ENCODE results near the gene KIAA1614. TPM values are rescaled to one million over a fixed set of nuclear protein-coding genes. Genes with fewer than 3 reads are reported as not detected.

Gene KIAA1614
- total RNA-seq, 2 donors from 2014 or later = 9.1 to 11.0 TPM

DNA sequence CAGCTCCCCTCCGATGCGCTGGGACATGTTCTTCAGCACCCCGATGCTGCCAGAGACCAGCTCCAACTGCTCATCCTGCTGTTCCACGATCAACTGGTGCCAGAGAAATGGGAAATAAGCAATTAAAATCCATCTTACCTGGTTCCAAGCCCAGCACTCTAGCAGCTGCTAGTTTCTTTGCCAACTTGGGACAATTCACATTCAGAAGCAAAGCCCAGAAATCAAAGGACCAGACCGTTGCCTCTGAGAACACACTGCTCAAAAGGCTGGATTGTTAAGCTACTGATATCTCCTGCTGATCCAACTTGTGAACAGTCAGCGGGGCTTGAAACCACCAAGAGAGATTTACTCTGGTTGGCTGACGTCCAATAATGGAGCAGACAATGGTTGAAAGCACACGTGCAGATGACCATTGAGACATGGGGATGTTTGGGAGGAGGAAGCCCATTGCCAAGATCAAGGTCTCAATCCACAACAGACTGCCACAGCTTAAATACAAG, 75.6 kb downstream of the KIAA1614 start:
- H3K36me3 ChIP-seq = peaks cover 59% of the 10 kb centered on the region
- no peak for DNase-seq (ENCODE audit: low spot score)
- H3K4me1 ChIP-seq = no peaks in the 10 kb centered on the region
- no peak overlapping the region for H3K27ac ChIP-seq
- TF ChIP-seq, protein P1, sequence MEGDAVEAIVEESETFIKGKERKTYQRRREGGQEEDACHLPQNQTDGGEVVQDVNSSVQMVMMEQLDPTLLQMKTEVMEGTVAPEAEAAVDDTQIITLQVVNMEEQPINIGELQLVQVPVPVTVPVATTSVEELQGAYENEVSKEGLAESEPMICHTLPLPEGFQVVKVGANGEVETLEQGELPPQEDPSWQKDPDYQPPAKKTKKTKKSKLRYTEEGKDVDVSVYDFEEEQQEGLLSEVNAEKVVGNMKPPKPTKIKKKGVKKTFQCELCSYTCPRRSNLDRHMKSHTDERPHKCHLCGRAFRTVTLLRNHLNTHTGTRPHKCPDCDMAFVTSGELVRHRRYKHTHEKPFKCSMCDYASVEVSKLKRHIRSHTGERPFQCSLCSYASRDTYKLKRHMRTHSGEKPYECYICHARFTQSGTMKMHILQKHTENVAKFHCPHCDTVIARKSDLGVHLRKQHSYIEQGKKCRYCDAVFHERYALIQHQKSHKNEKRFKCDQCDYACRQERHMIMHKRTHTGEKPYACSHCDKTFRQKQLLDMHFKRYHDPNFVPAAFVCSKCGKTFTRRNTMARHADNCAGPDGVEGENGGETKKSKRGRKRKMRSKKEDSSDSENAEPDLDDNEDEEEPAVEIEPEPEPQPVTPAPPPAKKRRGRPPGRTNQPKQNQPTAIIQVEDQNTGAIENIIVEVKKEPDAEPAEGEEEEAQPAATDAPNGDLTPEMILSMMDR (IDR thresholded peaks at IDR 0.05) = no peak
- no peak overlapping the region for H3K4me3 ChIP-seq
- H3K27me3 ChIP-seq = no peaks in the 10 kb centered on the region
- no peaks in the 10 kb centered on the region for H3K9me3 ChIP-seq

DNA sequence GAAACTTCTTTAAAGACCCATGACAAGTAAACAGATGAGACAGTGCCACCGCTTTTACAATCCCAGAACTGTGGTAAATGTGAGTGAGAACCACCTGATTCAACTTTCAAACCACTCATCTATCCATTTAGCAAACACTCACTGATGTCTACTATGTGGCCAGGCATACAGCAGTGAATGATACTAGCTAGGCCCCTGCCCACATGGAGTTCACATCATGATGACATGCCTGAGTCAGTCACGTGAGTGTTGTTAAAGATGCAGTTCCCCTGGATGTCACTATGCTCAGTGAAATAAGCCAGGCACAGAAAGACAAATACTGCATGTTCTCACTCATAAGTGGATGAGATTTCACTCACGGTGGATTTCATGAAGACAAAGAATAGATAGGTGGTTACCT, 81.6 kb downstream of the KIAA1614 start:
- TF ChIP-seq, protein P1 (IDR thresholded peaks at IDR 0.05) = no peak
- no peaks in the 10 kb centered on the region for H3K27me3 ChIP-seq
- H3K9me3 ChIP-seq = no peaks in the 10 kb centered on the region
- peaks cover 16% of the 10 kb centered on the region for H3K36me3 ChIP-seq
- H3K27ac ChIP-seq = no peak overlapping the region
- H3K4me1 ChIP-seq = no peaks in the 10 kb centered on the region
- no peak overlapping the region for H3K4me3 ChIP-seq
- no peak for DNase-seq (ENCODE audit: low spot score)

DNA sequence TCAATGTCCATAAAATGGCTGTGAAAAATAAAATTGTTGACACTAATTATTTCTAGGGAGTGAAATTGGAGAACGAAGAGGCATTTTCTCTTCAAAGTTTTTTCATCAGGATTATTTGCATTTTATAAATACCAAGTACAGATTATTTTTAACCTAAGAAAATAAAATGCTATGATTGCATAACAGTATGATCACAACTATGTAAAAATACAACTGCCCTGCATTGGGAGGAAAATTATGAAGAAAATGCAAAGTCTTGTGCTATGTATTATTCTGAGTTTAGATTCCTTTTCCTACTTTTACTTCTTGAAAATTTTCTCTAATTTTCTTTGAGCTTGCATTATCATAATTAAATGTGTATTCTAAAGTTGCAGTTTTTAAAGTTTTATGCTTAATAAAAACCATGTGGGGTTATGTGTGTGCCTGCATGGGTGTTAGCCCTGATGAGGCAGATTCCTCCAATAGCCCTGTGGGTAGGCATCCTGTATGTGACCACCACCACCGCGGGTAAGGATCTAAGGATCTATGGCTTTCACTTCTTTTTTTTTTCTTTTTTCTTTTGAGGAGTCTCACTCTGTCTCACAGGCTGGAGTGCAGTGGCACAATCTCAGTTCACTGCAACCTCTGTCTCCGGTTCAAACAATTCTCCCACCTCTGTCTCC, 85.3 kb downstream of the KIAA1614 start:
- H3K4me3 ChIP-seq = no peak overlapping the region
- H3K36me3 ChIP-seq = peaks cover 20% of the 10 kb centered on the region

More for the DNA sequence above, 85.3 kb downstream of the KIAA1614 start:
- H3K27me3 ChIP-seq = no peaks in the 10 kb centered on the region
- H3K9me3 ChIP-seq = no peaks in the 10 kb centered on the region
- H3K4me1 ChIP-seq = no peaks in the 10 kb centered on the region
- H3K27ac ChIP-seq = no peak overlapping the region
- TF ChIP-seq, protein P1 (IDR thresholded peaks at IDR 0.05) = no peak
- no peak for DNase-seq (ENCODE audit: low spot score)

Other genes starting within 250 kb of the KIAA1614 start
- 10 to 100 TPM in 1 of 2 donors, 1 to 10 TPM in 1; 6.6 to 12.0 TPM for gene STX6, start 110.0 kb downstream of the KIAA1614 start, total RNA-seq
- 1 to 10 TPM; 9.9 to 10.0 TPM for gene MR1, start 121.1 kb downstream of the KIAA1614 start, total RNA-seq
- gene IER5, start 175.8 kb downstream of the KIAA1614 start, total RNA-seq = 10 to 100 TPM; 25.6 to 55.1 TPM

Data from right atrium auricular region (tissue), 2 donors.